Mucosa of rectum (tissue), 2 donors: ENCODE measurements around the gene MYF6.
"Not testable (repeated sequence)": the region's sequence is repeated elsewhere in the genome, so short reads cannot be mapped to it uniquely, and the experiment has no call there.

Experiments used
- H3K27ac ChIP-seq, 2 donors: one replicate each; pipeline ENCODE4 v1.7.0; 2013; ENCODE audit warnings: inconsistent platforms in 2 of 2, low read depth in 2 of 2, low read length in 2 of 2
- H3K27me3 ChIP-seq, 2 donors: one replicate each; pipeline ENCODE4 v1.7.0; 2013; ENCODE audit warnings: low read length in 2 of 2; ENCODE audit not compliant: control insufficient read depth in 2 of 2, insufficient read depth in 2 of 2
- H3K36me3 ChIP-seq, 2 donors: one replicate each; pipeline ENCODE4 v1.7.0; 2013; ENCODE audit warnings: low read length in 2 of 2; ENCODE audit not compliant: control insufficient read depth in 2 of 2, insufficient read depth in 2 of 2
- H3K4me1 ChIP-seq, 2 donors: one replicate each; pipeline ENCODE4 v1.7.0; 2013; ENCODE audit warnings: low read length in 2 of 2, mild to moderate bottlenecking in 1 of 2; ENCODE audit not compliant: control insufficient read depth in 2 of 2, insufficient read depth in 2 of 2
- H3K4me3 ChIP-seq, 2 donors: one replicate each; pipeline ENCODE4 v1.7.0; 2013; ENCODE audit warnings: low read length in 2 of 2
- H3K9ac ChIP-seq, 2 donors: one replicate each; pipeline ENCODE4 v1.7.0; 2013; ENCODE audit warnings: low read length in 2 of 2, low read depth in 1 of 2, mild to moderate bottlenecking in 1 of 2
- H3K9me3 ChIP-seq, 2 donors: one replicate each; pipeline ENCODE4 v1.7.0; 2013; ENCODE audit warnings: low read length in 2 of 2; ENCODE audit not compliant: control insufficient read depth in 2 of 2
- donor health status: healthy.
- donor health status: Normal muscosa, but diverticular disease.

Gene MYF6

DNA sequence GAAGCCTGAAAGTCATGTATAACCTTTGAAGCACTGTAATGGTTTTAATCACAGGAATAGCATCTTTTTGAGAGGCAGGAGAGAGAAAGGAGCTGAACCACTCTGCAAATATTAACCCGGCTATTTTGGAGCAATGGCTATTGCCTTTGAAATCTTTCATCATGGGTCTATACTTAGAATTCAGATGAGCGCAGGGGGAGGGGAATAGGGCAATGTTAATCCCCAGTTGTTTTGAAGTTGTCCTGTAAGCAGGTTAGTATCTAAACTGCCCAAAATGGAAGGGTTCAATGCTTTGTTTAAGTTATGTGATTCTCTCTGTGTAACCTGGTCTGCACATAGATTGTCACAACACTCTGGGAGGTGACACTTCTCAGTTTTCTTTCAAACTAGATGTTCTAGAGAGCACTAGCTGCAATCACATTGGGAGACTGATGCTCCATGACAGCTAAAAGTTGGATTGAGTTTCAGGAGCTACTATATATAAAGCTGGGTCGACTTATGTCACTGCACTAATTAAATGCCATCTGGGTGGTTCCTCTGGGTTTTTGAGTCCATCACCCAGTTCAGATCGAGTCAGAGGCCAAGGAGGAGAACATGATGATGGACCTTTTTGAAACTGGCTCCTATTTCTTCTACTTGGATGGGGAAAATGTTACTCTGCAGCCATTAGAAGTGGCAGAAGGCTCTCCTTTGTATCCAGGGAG is at the start of gene MYF6:
MYF6 (plus strand) TSS at position 509 of the 704 bp plus-strand sequence; CDS start at position 595, 86 bp downstream.
- no peak within 1 kb of the TSS for H3K9ac ChIP-seq
- H3K27me3 ChIP-seq: peaks cover 0 to 5% of the 10 kb centered on the region in 2 donors
- no peaks in the 10 kb centered on the region for H3K9me3 ChIP-seq
- H3K4me3 ChIP-seq: no peak within 1 kb of the TSS
- no peaks in the 10 kb centered on the region for H3K36me3 ChIP-seq
- H3K27ac ChIP-seq: no peak within 1 kb of the TSS
- H3K4me1 ChIP-seq: no peaks in the 10 kb centered on the region

DNA sequence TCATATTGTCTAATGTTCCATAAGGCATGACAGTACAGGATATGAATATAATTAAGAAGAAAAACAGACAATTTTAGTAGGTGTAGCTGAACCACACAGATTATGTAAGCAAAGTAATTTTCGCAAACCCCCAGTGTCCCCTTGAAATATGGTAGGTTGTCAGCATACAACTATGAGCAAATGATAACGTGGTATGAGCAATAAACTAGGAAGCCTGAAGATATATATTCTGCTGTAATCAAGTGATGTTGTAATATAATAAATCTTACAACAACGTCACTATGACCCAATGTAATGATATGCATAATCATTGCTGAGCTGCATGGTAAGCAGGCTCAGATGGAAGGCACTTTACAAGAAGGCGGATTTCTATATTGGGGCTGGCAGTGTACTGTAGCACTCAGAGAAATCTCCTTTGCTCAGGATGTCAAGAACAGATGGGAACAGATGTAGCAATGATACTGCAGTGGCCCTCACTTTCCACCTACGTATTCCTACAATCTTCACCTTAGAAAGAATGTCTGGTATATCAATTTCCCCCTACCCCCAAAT is 47.8 kb upstream of the MYF6 start:
- Histone ChIP-seq H3K36me3 (no peaks in the 10 kb centered on the region), H3K9ac (no peak overlapping the region), H3K9me3 (no peaks in the 10 kb centered on the region), H3K4me1 (no peaks in the 10 kb centered on the region), H3K27me3 (no peaks in the 10 kb centered on the region), H3K27ac (no peak overlapping the region), H3K4me3 (no peak overlapping the region)

DNA sequence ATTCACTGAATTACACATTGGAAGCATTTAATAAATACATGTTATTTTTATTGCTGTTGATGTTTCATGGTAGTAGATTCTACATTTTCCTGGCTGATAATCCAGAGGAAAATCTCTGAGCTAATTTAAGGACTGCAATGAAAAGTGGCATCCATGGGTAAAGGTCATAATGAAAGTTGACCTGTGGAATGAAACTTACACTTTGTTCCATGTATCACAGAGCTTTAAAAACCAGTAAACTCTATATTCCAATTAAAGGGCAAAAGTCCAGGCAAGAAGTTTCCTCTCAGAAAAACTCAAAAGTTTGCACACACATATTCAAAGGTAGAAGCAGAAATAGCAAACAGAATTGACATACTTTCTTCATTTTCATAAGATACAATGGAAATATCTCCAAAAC is 44.8 kb upstream of the MYF6 start:
- Histone ChIP-seq H3K4me1 (no peaks in the 10 kb centered on the region), H3K27ac (no peak overlapping the region), H3K4me3 (no peak overlapping the region), H3K27me3 (no peaks in the 10 kb centered on the region), H3K36me3 (no peaks in the 10 kb centered on the region), H3K9ac (no peak overlapping the region), H3K9me3 (no peaks in the 10 kb centered on the region)

DNA sequence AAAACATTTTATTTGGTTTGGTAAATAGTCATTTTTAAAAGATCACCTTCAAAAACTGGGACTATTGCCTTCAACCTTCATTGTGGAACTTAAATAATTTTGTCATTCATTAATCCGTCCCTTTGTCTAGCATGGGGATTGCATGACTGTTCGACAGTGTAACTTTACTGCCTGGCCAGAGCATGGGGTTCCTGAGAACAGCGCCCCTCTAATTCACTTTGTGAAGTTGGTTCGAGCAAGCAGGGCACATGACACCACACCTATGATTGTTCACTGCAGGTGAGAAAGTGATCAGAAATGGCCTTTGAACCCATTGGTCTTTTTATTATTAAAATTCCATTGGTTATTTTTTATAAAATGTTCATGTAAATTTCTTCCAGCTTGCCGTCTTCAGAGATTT is 37.2 kb upstream of the MYF6 start:
- H3K9ac ChIP-seq: no peak overlapping the region
- H3K27me3 ChIP-seq: no peaks in the 10 kb centered on the region
- no peaks in the 10 kb centered on the region for H3K4me1 ChIP-seq
- H3K9me3 ChIP-seq: no peaks in the 10 kb centered on the region
- no peak overlapping the region for H3K4me3 ChIP-seq
- no peaks in the 10 kb centered on the region for H3K36me3 ChIP-seq
- H3K27ac ChIP-seq: no peak overlapping the region

DNA sequence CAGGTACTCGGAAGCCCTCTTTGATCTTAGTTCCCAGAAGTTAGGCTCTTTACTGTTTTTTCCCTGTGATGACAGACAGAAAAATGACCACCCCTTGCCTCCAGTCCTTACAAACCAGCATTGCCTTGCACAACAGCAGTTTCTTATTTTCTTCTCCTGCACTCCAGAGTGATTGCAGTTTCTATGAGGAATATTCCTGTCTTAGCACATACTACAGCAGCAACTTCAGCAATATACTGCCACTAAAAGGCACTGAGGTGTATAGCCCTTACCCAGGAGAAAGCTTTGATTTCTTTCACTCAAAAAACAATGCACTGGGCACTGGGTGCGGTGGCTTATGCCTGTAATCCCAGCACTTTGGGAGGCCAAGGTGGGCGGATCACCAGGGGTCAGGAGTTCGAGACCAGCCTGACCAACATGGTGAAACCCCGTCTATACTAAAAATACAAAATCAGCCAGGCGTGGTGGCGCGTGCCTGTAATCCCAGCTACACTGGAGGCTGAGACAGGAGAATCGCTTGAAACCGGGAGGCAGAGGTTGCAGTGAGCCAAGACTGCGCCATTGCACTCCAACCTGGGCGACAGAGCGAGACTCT is 31.3 kb upstream of the MYF6 start:
- not testable (repeated sequence) for H3K27ac ChIP-seq, H3K4me1 ChIP-seq, H3K4me3 ChIP-seq, H3K27me3 ChIP-seq, H3K9ac ChIP-seq, H3K36me3 ChIP-seq, H3K9me3 ChIP-seq

DNA sequence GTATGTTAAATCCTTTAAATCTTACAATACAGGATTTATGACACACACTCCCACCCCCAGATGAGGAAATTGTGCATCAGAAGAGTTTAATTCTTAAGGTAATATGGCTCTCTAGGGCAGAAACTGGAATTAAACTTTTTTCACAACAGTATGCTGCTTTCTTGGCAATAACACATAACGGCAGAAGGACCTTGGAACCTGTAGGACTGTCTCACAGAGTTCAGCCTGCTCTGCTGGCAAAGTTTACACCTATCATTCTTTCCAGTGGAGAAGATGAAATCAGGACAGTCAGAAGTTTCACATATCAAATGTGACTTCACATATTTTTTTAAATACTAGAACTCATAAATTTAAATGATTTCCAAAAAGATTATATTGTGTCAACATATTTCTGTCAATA is 30.6 kb upstream of the MYF6 start:
- no peak overlapping the region for H3K27ac ChIP-seq
- H3K9ac ChIP-seq: no peak overlapping the region
- H3K36me3 ChIP-seq: no peaks in the 10 kb centered on the region
- no peaks in the 10 kb centered on the region for H3K27me3 ChIP-seq
- H3K4me3 ChIP-seq: no peak overlapping the region
- no peaks in the 10 kb centered on the region for H3K4me1 ChIP-seq
- no peaks in the 10 kb centered on the region for H3K9me3 ChIP-seq

DNA sequence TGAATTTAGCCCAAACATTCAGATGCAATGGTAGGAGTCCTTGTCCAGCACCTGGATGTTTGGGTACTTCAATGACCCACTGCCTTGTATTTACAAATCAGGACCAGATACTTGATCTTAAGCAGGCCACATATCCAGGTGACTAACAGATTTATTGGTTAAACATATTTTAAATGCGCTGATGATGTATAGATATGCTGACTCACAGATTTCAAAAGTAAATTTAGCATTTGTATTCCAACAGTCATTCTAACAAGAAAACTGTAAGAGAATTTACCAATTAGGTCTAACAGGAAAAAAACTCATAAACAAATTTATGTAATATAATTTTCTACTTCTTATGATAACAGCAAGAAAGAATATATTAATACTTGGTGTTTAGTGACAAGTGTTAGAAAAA is 29.4 kb upstream of the MYF6 start:
- H3K9me3 ChIP-seq: no peaks in the 10 kb centered on the region

DNA sequence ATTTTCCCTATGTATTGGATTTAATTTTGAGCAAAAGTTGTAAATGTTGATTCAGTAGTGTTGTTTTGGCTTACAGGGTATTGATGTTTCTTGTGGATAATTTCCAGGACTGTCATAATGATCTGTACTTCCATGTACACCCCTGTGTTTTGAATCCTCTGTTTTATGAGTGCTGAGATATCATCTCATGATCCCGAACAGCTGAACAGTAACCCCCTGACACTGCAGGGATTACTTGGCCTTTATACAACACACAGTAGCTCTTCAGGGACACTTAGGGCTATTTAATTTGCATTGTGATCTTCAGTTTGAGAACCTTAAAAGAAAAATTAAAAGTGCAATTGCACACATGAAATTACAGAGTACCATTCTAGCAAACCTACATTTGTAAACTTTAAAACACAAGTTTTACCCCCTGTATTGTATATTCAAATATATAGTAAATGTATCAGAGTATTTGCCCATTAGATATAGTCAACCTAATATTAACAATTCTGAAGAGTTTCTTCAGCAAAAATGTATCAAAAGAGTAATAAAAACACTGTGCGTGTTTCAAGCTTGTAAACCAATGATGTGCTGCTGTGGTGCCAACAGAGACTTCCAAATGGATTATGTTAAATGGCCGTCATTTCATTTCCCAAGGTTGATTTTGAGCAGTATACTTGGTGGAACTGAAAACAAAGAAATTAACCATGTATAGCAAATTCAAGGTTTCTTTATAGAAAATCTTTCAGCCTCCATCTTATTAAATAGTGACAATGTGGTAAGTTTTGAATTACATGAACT is 27.9 kb upstream of the MYF6 start:
- no peaks in the 10 kb centered on the region for H3K9me3 ChIP-seq
- no peak overlapping the region for H3K9ac ChIP-seq
- H3K27me3 ChIP-seq: no peaks in the 10 kb centered on the region
- no peaks in the 10 kb centered on the region for H3K4me1 ChIP-seq
- no peaks in the 10 kb centered on the region for H3K36me3 ChIP-seq
- H3K4me3 ChIP-seq: no peak overlapping the region
- H3K27ac ChIP-seq: no peak overlapping the region

More for the DNA sequence above, 29.4 kb upstream of the MYF6 start:
- Histone ChIP-seq H3K4me1 (no peaks in the 10 kb centered on the region), H3K36me3 (no peaks in the 10 kb centered on the region), H3K4me3 (no peak overlapping the region), H3K27me3 (no peaks in the 10 kb centered on the region), H3K9ac (no peak overlapping the region), H3K27ac (no peak overlapping the region)

DNA sequence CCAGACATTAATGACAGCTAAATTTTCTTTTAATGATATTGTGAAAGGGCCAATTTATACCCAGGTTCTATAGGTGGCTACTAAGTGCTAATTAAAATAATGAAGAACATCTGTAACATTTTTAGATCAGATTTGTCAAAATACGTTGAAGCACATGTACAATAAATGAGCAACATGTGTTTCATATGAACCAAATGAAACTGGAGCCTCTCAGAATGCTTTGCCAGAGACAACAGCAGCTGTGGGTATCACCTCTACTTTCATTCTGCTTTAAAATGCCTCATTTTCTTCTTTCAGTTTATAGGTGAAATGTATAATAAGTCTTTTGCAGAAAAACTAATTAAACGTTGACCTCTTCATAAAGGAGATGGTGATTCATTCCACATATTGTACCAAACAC is 26.1 kb upstream of the MYF6 start:
- H3K4me3 ChIP-seq: no peak overlapping the region
- no peak overlapping the region for H3K9ac ChIP-seq
- no peaks in the 10 kb centered on the region for H3K27me3 ChIP-seq
- H3K27ac ChIP-seq: no peak overlapping the region
- H3K4me1 ChIP-seq: no peaks in the 10 kb centered on the region
- no peaks in the 10 kb centered on the region for H3K36me3 ChIP-seq
- H3K9me3 ChIP-seq: no peaks in the 10 kb centered on the region

DNA sequence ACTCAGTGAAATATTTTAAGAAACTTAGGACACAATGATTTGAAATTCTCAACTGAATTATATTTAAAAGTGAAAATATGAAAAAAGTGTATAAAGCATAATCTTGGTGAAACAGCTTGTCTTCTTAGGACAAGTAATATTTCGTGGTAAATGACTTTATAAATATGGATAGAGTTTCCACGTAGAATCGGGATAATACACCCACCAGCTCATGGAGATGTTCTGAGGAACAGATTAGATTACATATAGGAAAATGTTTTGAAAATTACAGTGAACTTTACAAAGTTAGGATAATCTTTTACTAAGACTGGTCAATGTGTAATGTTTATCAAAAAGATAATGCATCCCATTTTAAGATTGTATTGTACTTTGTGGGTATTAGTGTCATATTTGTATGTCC is 25.6 kb upstream of the MYF6 start:
- no peaks in the 10 kb centered on the region for H3K4me1 ChIP-seq
- no peaks in the 10 kb centered on the region for H3K36me3 ChIP-seq
- H3K4me3 ChIP-seq: no peak overlapping the region
- H3K27ac ChIP-seq: no peak overlapping the region
- no peak overlapping the region for H3K9ac ChIP-seq
- H3K9me3 ChIP-seq: no peaks in the 10 kb centered on the region
- no peaks in the 10 kb centered on the region for H3K27me3 ChIP-seq
